Activated CD8-positive, alpha-beta memory T cell treated with anti-CD3 and anti-CD28 coated beads for 1 hour (primary cell): Measurements from ENCODE around the gene GMDS.

ENCODE experiments used
- DNase-seq, 2 donors: peaks; one replicate each; pipeline ENCODE4 v3.0.0-alpha.2; 2020; ENCODE audit warnings: low read depth in 1 of 2; ENCODE audit errors: extremely low read depth in 1 of 2

Gene GMDS

DNA sequence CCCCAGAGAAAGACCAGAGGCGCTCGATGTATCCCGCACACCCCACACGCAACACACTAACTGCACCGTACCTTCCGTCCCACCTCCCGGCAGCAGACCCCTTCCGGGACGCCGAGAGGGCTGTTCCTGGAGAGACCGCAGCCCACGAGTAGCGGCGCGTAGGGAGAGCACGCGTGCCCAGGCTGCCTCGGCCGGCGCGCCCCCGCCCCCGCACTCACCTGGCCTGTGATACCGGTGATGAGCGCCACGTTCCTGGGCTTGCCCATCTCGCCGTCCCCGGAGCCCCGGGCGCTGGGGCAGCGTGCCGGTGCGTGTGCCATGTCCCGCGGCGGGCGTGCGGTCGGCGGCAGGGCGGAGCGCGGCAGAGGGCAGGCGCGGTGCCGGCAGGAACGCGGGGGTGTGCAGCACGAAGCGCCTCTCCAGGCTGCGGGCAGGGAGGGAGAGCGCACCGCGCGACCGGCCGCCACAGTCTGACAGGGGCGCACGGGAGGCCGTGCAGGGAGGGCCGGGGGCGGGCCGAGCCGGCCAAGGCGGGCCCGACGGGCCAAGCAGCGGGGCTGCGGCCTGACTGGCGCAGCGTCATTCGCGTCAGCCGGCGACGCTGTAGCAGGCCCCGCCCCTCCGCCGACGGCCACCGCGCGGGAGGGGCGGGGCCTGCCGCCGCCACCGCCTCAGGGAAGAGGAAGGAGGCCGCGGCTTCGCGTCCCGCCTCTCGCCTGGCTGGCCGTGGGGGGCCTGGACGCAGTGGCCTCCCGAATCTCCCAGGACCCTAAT lies at the start of gene GMDS:
Gene GMDS (minus strand): TSS at position 503 of the 774 bp plus-strand sequence.
- DNase-seq = peak; percentile 40 to 73

GRCh38 chr6:2285510-2285909 lies 40.1 kb upstream of the GMDS start:
- DNase-seq = no peak

GRCh38 chr6:2275892-2276242 lies 30.5 kb upstream of the GMDS start:
- no peak for DNase-seq

GRCh38 chr6:2274981-2275891 lies 29.8 kb upstream of the GMDS start:
- no peak for DNase-seq

DNA sequence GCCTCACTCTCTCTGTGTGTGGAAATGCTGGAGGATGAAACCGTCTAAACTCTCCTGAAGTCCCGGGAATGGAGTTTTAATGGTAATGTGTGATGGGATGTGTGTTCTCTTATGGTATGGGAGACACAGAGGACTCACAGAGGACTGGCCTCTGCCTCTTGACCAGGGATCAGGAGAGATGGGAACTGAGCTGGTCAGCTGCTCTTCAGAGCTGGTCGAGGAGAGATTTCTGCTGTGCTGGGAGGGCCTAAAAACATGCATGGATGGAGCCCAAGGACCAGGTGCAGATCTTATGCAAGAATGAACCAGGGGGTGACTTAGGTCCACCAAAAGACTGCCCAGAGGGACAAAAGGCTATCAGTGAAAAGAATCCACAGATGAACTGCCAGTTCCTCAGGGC lies 27.3 kb upstream of the GMDS start:
- DNase-seq = no peak

GRCh38 chr6:2270054-2270453 lies 24.6 kb upstream of the GMDS start:
- no peak for DNase-seq

- no peak for DNase-seq
Observed at GRCh38 chr6:2266841-2267240, 21.4 kb upstream of the GMDS start.

GRCh38 chr6:2266031-2266795 lies 20.8 kb upstream of the GMDS start:
- DNase-seq = no peak

DNA sequence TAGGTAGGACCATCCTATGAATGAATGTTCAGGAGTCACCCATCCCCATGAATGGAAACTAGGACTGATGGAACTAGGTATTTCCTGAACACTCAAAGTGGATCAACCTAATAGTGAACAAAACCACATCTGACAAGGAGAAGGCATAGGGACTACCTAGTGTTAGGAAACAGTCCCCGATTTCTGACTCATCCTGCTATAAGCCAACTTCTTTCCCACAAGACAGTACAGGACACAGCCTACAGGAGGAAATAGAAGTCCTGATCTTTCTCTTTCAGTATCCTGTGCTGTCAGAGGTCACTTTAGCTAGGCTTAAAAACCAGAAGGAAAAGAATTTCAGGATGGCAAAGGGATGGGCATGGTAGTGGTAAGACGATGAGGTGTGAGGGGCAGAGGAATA lies 19.5 kb upstream of the GMDS start:
- no peak for DNase-seq

DNA sequence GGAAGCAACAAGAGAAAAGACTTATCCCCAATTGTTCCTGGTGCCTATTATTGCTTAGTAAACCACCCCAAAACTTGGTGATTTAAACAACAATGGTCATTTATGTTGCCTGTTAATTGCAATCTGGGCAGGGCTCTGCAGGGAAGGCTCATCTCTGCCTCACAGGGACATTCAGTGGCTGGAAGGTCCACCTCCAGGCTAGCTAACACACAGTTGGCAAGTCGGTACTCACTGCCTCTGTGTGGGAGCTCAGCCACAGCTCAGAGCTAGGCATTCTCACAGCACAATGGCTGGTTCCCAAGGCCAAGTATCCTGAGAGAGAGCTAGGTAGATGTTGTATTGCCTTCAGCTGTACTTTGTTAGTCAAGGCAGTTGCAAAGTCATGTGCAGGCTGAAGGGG lies 18.5 kb upstream of the GMDS start:
- no peak for DNase-seq

DNA sequence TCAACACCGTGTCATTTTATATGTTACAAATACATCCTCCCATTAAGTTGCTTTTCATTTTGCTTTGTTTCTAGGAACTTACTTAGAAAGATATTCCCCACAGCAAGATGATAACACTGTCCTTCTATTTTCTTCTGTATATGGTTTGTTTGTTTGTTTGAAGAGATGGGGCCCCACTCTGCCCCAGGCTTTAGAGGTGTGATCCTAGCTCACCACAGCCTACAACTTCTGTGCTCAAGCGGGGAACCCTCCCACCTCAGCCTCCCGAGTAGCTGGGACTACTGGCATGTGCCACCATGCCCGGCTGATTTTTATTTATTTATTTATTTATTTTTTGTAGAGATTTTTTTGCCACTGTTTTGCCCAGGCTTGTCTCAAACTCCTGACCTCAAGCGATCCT lies 14.2 kb upstream of the GMDS start:
- no peak for DNase-seq

- DNase-seq = no peak
Observed at GRCh38 chr6:2259002-2259494, 13.6 kb upstream of the GMDS start.

DNA sequence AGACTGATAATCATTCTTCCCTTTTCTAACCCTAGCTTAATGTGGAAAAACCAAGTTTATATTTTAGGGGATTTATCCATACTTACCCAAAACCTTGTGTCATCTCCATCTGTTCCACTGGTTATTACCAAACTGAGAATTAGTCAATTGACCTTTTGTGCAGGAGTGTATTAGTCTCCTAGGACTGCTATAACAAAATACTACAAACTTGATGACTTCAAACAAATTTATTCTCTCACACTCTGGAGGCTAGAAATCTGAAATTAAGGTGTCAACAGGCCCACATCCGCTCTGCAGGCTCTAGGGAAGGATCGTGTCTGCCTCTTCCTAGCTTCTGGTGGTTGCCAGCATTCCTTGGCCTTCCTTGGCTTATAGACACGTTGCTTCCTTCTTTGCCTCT lies 12.7 kb upstream of the GMDS start:
- DNase-seq = no peak

- DNase-seq = no peak
Observed at GRCh38 chr6:2257363-2257762, 12.0 kb upstream of the GMDS start.

- no peak for DNase-seq
Observed at GRCh38 chr6:2254747-2255146, 9.3 kb upstream of the GMDS start.

DNA sequence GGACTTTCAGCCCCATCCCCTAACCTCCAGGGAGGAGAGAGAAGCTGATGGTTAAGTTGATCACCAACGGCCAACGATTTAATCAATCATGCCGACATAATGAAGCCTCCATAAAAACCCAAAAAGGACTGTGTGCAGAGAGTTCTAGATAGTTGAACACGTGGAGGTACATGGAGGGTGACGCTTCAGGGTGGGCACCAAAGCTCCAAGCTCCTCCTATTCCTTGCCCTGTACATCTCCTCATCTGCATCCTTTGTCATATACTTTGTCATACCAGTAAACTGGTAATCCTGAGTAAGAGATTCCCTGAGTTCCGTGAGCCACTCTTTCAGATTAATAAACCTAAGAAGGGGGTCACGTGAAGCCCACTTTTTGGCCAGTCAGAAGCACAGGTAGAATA lies 3.7 kb upstream of the GMDS start:
- DNase-seq = no peak

- DNase-seq = no peak
Observed at GRCh38 chr6:2247664-2248063, 2.3 kb upstream of the GMDS start.

- DNase-seq = peak in 1 of 2 donors; percentile 7
Observed at GRCh38 chr6:2245877-2246863, 765 bp upstream of the GMDS start.

DNA sequence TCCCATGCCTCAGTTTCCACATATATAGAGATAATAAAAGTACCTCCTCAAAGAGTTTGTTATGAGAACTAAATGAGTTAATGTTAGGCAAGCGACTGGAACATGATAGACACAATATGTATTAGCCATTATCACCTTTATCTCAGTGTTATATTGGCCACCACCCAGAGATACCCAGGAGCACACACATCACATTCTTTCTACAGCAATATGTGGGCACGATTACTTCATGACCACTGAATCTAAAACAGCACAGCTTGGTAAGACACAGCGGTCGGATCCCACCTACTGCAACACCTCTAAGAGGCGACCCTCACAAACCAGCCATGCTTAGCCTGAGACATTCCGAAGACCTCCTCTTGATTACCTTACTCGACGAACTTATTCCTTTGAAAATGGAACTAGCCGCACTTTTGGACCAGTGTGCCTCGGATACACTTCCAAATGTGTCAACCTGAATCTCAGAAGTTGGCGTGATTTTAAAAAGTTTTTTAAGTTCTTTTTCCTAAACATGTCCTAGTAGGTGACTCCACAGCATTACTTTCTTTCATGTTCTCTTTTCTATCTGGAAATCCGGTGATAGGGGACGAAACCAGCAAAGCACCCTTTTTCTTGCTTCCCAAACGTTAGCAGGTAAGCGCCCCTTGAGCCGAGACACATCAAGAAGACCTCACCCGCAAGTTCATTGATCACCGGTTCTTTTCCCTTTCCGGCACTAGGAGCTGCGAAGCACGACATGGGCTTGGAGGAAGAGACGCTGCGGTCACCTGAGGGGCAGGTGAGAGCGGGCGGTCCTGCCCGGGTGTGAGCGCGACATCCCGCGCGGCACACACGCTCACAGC lies 923 bp downstream of the GMDS start:
- DNase-seq = no peak
